IPS-18a (cell line): ENCODE results near the gene PIP5K1B.

Experiments used
- H3K27ac ChIP-seq: one replicate; pipeline ENCODE4 v1.5.1; 2013; ENCODE audit warnings: low read length
- H3K27me3 ChIP-seq: one replicate; pipeline ENCODE4 v1.6.1; 2013; ENCODE audit warnings: mild to moderate bottlenecking, low read length; ENCODE audit not compliant: control insufficient read depth, insufficient read depth
- H3K36me3 ChIP-seq: one replicate; pipeline ENCODE4 v1.6.1; 2013; ENCODE audit warnings: low read depth, low read length; ENCODE audit not compliant: control insufficient read depth
- H3K4me1 ChIP-seq: one replicate; pipeline ENCODE4 v1.6.1; 2013; ENCODE audit warnings: low read depth, low read length; ENCODE audit not compliant: control insufficient read depth
- H3K4me3 ChIP-seq: one replicate; pipeline ENCODE4 v1.5.1; 2013; ENCODE audit warnings: low read length
- H3K9ac ChIP-seq: one replicate; pipeline ENCODE4 v1.6.1; 2013; ENCODE audit warnings: mild to moderate bottlenecking, low read length, moderate library complexity
- H3K9me3 ChIP-seq: one replicate; pipeline ENCODE4 v1.6.1; 2013; ENCODE audit warnings: low read depth, low read length; ENCODE audit not compliant: control insufficient read depth

PIP5K1B gene

GRCh38 chr9:68759981-68760673 is 55.1 kb downstream of the PIP5K1B start:
- Histone ChIP-seq H3K36me3 (no peaks in the 10 kb centered on the region), H3K4me3 (no peak overlapping the region), H3K9me3 (no peaks in the 10 kb centered on the region), H3K9ac (no peak overlapping the region), H3K27ac (no peak overlapping the region), H3K4me1 (peaks cover 14% of the 10 kb centered on the region), H3K27me3 (no peaks in the 10 kb centered on the region)

GRCh38 chr9:68760674-68761333 is 55.8 kb downstream of the PIP5K1B start:
- H3K27ac ChIP-seq = no peak overlapping the region
- no peak overlapping the region for H3K4me3 ChIP-seq
- H3K9ac ChIP-seq = no peak overlapping the region
- H3K9me3 ChIP-seq = no peaks in the 10 kb centered on the region
- H3K4me1 ChIP-seq = peaks cover 7% of the 10 kb centered on the region
- H3K27me3 ChIP-seq = no peaks in the 10 kb centered on the region
- H3K36me3 ChIP-seq = no peaks in the 10 kb centered on the region

GRCh38 chr9:68762570-68762969 is 57.5 kb downstream of the PIP5K1B start:
- no peak overlapping the region for H3K4me3 ChIP-seq
- no peaks in the 10 kb centered on the region for H3K4me1 ChIP-seq
- H3K36me3 ChIP-seq = no peaks in the 10 kb centered on the region
- H3K27ac ChIP-seq = no peak overlapping the region
- H3K9me3 ChIP-seq = no peaks in the 10 kb centered on the region
- no peaks in the 10 kb centered on the region for H3K27me3 ChIP-seq
- no peak overlapping the region for H3K9ac ChIP-seq

GRCh38 chr9:68763104-68763503 is 58.1 kb downstream of the PIP5K1B start:
- Histone ChIP-seq H3K9ac (no peak overlapping the region), H3K27me3 (no peaks in the 10 kb centered on the region), H3K36me3 (no peaks in the 10 kb centered on the region), H3K9me3 (no peaks in the 10 kb centered on the region), H3K4me3 (no peak overlapping the region), H3K27ac (no peak overlapping the region), H3K4me1 (no peaks in the 10 kb centered on the region)

- Histone ChIP-seq H3K4me3 (no peak overlapping the region), H3K4me1 (no peaks in the 10 kb centered on the region), H3K9me3 (no peaks in the 10 kb centered on the region), H3K27me3 (no peaks in the 10 kb centered on the region), H3K9ac (no peak overlapping the region), H3K36me3 (no peaks in the 10 kb centered on the region), H3K27ac (no peak overlapping the region)
Observed at GRCh38 chr9:68768619-68769018, 63.6 kb downstream of the PIP5K1B start.

- Histone ChIP-seq H3K4me1 (no peaks in the 10 kb centered on the region), H3K27me3 (no peaks in the 10 kb centered on the region), H3K36me3 (no peaks in the 10 kb centered on the region), H3K27ac (no peak overlapping the region), H3K9me3 (no peaks in the 10 kb centered on the region), H3K9ac (no peak overlapping the region), H3K4me3 (no peak overlapping the region)
Observed at GRCh38 chr9:68769852-68770251, 64.8 kb downstream of the PIP5K1B start.

- no peaks in the 10 kb centered on the region for H3K4me1 ChIP-seq
- H3K36me3 ChIP-seq = no peaks in the 10 kb centered on the region
- no peak overlapping the region for H3K9ac ChIP-seq
- H3K4me3 ChIP-seq = no peak overlapping the region
- H3K27ac ChIP-seq = no peak overlapping the region
- H3K27me3 ChIP-seq = no peaks in the 10 kb centered on the region
- no peaks in the 10 kb centered on the region for H3K9me3 ChIP-seq
Observed at GRCh38 chr9:68771376-68771775, 66.3 kb downstream of the PIP5K1B start.

GRCh38 chr9:68775003-68775730 is 70.1 kb downstream of the PIP5K1B start:
- H3K27ac ChIP-seq = no peak overlapping the region
- H3K27me3 ChIP-seq = no peaks in the 10 kb centered on the region
- no peak overlapping the region for H3K4me3 ChIP-seq
- H3K36me3 ChIP-seq = no peaks in the 10 kb centered on the region
- peaks cover 5% of the 10 kb centered on the region for H3K4me1 ChIP-seq
- H3K9me3 ChIP-seq = no peaks in the 10 kb centered on the region
- H3K9ac ChIP-seq = no peak overlapping the region

- Histone ChIP-seq H3K27ac (no peak overlapping the region), H3K4me1 (peaks cover 13% of the 10 kb centered on the region), H3K36me3 (no peaks in the 10 kb centered on the region), H3K4me3 (no peak overlapping the region), H3K27me3 (no peaks in the 10 kb centered on the region), H3K9ac (no peak overlapping the region), H3K9me3 (no peaks in the 10 kb centered on the region)
Observed at GRCh38 chr9:68777070-68777763, 72.2 kb downstream of the PIP5K1B start.

- H3K4me3 ChIP-seq = peak overlapping the region; percentile 96
Observed at GRCh38 chr9:68778635-68779034, 73.6 kb downstream of the PIP5K1B start.

GRCh38 chr9:68779558-68780379 is 74.7 kb downstream of the PIP5K1B start:
- H3K36me3 ChIP-seq = no peaks in the 10 kb centered on the region
- H3K4me1 ChIP-seq = peaks cover 13% of the 10 kb centered on the region
- no peaks in the 10 kb centered on the region for H3K27me3 ChIP-seq
- H3K9me3 ChIP-seq = no peaks in the 10 kb centered on the region
- peak overlapping the region; percentile 95 for H3K27ac ChIP-seq
- peak overlapping the region; percentile 96 for H3K4me3 ChIP-seq
- H3K9ac ChIP-seq = peak overlapping the region; percentile 88

More at GRCh38 chr9:68778635-68779034, 73.6 kb downstream of the PIP5K1B start:
- H3K4me1 ChIP-seq = peaks cover 13% of the 10 kb centered on the region
- peak overlapping the region; percentile 88 for H3K9ac ChIP-seq
- no peaks in the 10 kb centered on the region for H3K9me3 ChIP-seq
- no peak overlapping the region for H3K27ac ChIP-seq
- H3K36me3 ChIP-seq = no peaks in the 10 kb centered on the region
- no peaks in the 10 kb centered on the region for H3K27me3 ChIP-seq
